ENCODE measurements around the gene PGLYRP3.

Gene PGLYRP3

GRCh38 chr1:153272186-153272585 lies 40.6 kb downstream of the PGLYRP3 start (continued):
- TF ChIP-seq TSHZ2 (CRISPR knock-in tag; IDR thresholded peaks at IDR 0.05) (no peak), ISL1 (CRISPR knock-in tag; IDR thresholded peaks at IDR 0.05) (no peak), PPARA (CRISPR knock-in tag; IDR thresholded peaks at IDR 0.05; ENCODE audit: borderline replicate concordance) (no peak)

GRCh38 chr1:153271711-153272110 lies 41.0 kb downstream of the PGLYRP3 start:
- TF ChIP-seq TOX (CRISPR knock-in tag; IDR thresholded peaks at IDR 0.05; ENCODE audit: borderline replicate concordance) (no peak), POU6F1 (CRISPR knock-in tag; IDR thresholded peaks at IDR 0.05; ENCODE audit: borderline replicate concordance, low read depth) (no peak), ZFP3 (CRISPR knock-in tag; IDR thresholded peaks at IDR 0.05) (no peak), ZFP30 (CRISPR knock-in tag; IDR thresholded peaks at IDR 0.05) (no peak), TCF4 (CRISPR knock-in tag; IDR thresholded peaks at IDR 0.05; ENCODE audit: borderline replicate concordance) (no peak), ZC3H10 (CRISPR knock-in tag; IDR thresholded peaks at IDR 0.05) (no peak), RARB (CRISPR knock-in tag; IDR thresholded peaks at IDR 0.05) (no peak), ZNF70 (CRISPR knock-in tag; IDR thresholded peaks at IDR 0.05) (no peak), ISL1 (CRISPR knock-in tag; IDR thresholded peaks at IDR 0.05) (no peak), ESRRG (CRISPR knock-in tag; IDR thresholded peaks at IDR 0.05) (no peak), ARNTL (CRISPR knock-in tag; IDR thresholded peaks at IDR 0.05; ENCODE audit: borderline replicate concordance, low read depth) (no peak), ZNF8 (CRISPR knock-in tag; IDR thresholded peaks at IDR 0.05) (no peak)
- TF ChIP-seq, protein P1, sequence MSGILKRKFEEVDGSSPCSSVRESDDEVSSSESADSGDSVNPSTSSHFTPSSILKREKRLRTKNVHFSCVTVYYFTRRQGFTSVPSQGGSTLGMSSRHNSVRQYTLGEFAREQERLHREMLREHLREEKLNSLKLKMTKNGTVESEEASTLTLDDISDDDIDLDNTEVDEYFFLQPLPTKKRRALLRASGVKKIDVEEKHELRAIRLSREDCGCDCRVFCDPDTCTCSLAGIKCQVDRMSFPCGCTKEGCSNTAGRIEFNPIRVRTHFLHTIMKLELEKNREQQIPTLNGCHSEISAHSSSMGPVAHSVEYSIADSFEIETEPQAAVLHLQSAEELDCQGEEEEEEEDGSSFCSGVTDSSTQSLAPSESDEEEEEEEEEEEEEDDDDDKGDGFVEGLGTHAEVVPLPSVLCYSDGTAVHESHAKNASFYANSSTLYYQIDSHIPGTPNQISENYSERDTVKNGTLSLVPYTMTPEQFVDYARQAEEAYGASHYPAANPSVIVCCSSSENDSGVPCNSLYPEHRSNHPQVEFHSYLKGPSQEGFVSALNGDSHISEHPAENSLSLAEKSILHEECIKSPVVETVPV (CRISPR knock-in tag; IDR thresholded peaks at IDR 0.05) = no peak
- no peak for ATAC-seq

- ATAC-seq = no peak
- no peak for TF ChIP-seq RARB (CRISPR knock-in tag; IDR thresholded peaks at IDR 0.05)
- TF ChIP-seq OSR1 (CRISPR knock-in tag; IDR thresholded peaks at IDR 0.05) = no peak
- no peak for TF ChIP-seq POU6F1 (CRISPR knock-in tag; IDR thresholded peaks at IDR 0.05; ENCODE audit: borderline replicate concordance, low read depth)
- TF ChIP-seq SNAI2 (CRISPR knock-in tag; IDR thresholded peaks at IDR 0.05) = no peak
- no peak for TF ChIP-seq GLIS3 (CRISPR knock-in tag; IDR thresholded peaks at IDR 0.05)
- no peak for TF ChIP-seq TCF4 (CRISPR knock-in tag; IDR thresholded peaks at IDR 0.05; ENCODE audit: borderline replicate concordance)
- no peak for TF ChIP-seq TOX (CRISPR knock-in tag; IDR thresholded peaks at IDR 0.05; ENCODE audit: borderline replicate concordance)
- no peak for TF ChIP-seq PPARA (CRISPR knock-in tag; IDR thresholded peaks at IDR 0.05; ENCODE audit: borderline replicate concordance)
Measured at GRCh38 chr1:153265457-153265856, 47.3 kb downstream of the PGLYRP3 start.

GRCh38 chr1:153262462-153263157 lies 50.1 kb downstream of the PGLYRP3 start:
- no peak for TF ChIP-seq TOX (CRISPR knock-in tag; IDR thresholded peaks at IDR 0.05; ENCODE audit: borderline replicate concordance)
- TF ChIP-seq CSDC2 (CRISPR knock-in tag; IDR thresholded peaks at IDR 0.05) = no peak
- TF ChIP-seq ZNF70 (CRISPR knock-in tag; IDR thresholded peaks at IDR 0.05) = no peak
- no peak for TF ChIP-seq RARB (CRISPR knock-in tag; IDR thresholded peaks at IDR 0.05)
- no peak for TF ChIP-seq ARNTL (CRISPR knock-in tag; IDR thresholded peaks at IDR 0.05; ENCODE audit: borderline replicate concordance, low read depth)
- TF ChIP-seq ZFP30 (CRISPR knock-in tag; IDR thresholded peaks at IDR 0.05) = no peak
- no peak for TF ChIP-seq OSR1 (CRISPR knock-in tag; IDR thresholded peaks at IDR 0.05)
- no peak for TF ChIP-seq GLIS3 (CRISPR knock-in tag; IDR thresholded peaks at IDR 0.05)
- TF ChIP-seq ZC3H10 (CRISPR knock-in tag; IDR thresholded peaks at IDR 0.05) = no peak
- TF ChIP-seq, protein P1 (CRISPR knock-in tag; IDR thresholded peaks at IDR 0.05) = no peak
- no peak for TF ChIP-seq ZNF8 (CRISPR knock-in tag; IDR thresholded peaks at IDR 0.05)
- ATAC-seq = no peak
